GM12875 (cell line): ENCODE measurements around the gene KDELR1.

Experiments
- H3K4me3 ChIP-seq: one replicate; pipeline ENCODE4 v1.5.1; 2011; ENCODE audit warnings: low read depth, low read length, control low read depth
- TF ChIP-seq, protein P1 (sequence below): IDR thresholded peaks from 2 replicates; pipeline ENCODE4 v1.5.1; 2011; ENCODE audit warnings: low read depth, mild to moderate bottlenecking, control low read depth, inconsistent platforms, low read length, moderate library complexity, borderline replicate concordance; ENCODE audit not compliant: insufficient read depth

KDELR1 gene

DNA sequence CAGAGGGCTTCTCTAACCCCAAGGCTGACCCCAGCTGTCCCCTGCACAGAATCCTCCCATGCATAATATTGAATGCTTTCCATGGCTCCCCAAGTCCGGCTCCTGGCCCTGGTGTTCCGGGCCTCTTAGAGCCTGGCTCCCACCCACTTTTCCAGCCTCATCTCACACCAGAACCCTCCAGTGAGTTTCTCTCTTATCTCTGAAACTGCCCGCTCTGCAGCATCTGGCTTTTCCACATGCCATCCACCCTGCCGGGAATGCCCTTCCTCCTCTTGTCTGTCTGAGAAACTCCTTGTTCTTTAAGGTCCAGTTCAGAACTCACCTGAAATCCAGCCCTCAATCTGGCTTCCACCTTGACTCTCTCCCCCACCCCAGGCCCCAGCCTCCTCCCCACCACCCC is 20.4 kb downstream of the KDELR1 start:
- no peak overlapping the region for H3K4me3 ChIP-seq
- TF ChIP-seq, protein P1, sequence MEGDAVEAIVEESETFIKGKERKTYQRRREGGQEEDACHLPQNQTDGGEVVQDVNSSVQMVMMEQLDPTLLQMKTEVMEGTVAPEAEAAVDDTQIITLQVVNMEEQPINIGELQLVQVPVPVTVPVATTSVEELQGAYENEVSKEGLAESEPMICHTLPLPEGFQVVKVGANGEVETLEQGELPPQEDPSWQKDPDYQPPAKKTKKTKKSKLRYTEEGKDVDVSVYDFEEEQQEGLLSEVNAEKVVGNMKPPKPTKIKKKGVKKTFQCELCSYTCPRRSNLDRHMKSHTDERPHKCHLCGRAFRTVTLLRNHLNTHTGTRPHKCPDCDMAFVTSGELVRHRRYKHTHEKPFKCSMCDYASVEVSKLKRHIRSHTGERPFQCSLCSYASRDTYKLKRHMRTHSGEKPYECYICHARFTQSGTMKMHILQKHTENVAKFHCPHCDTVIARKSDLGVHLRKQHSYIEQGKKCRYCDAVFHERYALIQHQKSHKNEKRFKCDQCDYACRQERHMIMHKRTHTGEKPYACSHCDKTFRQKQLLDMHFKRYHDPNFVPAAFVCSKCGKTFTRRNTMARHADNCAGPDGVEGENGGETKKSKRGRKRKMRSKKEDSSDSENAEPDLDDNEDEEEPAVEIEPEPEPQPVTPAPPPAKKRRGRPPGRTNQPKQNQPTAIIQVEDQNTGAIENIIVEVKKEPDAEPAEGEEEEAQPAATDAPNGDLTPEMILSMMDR = no peak

DNA sequence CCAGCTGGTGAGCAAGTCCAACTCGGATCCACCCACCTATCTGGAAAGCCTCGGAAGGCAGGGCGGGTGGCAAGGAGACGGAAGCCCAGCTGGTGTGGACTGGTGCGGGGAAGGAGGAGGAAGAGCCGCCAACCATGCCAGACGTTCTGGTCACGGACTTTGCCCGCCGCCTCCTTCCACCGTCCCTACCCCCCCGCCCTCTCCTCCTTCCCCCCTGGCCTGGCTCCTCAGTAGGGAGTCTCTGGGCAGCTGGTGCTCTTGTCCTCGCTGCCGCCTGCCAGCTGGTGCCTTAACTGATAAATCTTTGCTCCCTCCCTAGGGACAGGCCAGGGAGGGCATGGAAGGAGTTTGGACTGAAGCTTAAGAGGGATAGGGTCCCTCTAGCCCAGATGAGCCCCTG is 22.4 kb downstream of the KDELR1 start:
- TF ChIP-seq, protein P1 = no peak
- no peak overlapping the region for H3K4me3 ChIP-seq

DNA sequence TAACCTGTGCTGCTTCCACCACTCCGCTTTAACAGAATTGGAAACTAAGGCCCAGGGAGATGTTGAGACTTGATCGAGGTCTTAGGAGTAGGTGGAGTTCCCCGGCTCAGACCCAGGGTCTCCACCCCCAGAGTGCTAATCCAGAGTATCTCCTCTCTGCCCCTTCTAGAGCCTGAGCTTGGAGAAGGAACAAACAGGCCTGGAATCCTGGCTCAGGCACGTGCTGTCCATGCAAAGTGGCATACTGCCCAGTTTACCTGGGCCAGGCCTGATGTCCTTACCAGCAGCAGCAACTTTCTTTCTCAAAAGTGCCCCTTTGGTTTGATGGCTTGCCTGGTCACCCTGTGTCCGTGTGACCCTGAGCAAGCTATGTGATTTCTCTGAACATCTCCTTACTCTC is 23.5 kb downstream of the KDELR1 start:
- TF ChIP-seq, protein P1 = no peak
- no peak overlapping the region for H3K4me3 ChIP-seq

DNA sequence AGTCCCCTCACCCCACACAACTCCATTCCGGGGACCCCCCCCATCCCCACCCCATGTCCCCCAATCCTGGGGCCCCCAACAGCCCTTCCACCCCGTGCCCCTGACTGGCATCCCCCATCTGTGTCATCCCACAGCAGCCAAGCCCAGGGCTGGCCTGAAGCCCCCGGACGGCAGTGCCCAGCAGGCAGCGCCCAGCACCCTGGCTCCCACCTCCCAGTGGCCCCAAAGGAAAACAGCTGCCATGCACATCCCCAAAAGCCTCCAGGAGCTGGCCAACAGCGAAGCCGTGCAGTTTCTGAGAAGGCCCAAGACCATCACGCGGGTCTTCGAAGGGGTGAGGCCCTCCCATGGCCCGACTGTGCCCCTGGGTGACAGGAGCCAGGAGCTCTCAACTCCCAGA is 25.7 kb downstream of the KDELR1 start:
- H3K4me3 ChIP-seq = no peak overlapping the region
- TF ChIP-seq, protein P1 = no peak

DNA sequence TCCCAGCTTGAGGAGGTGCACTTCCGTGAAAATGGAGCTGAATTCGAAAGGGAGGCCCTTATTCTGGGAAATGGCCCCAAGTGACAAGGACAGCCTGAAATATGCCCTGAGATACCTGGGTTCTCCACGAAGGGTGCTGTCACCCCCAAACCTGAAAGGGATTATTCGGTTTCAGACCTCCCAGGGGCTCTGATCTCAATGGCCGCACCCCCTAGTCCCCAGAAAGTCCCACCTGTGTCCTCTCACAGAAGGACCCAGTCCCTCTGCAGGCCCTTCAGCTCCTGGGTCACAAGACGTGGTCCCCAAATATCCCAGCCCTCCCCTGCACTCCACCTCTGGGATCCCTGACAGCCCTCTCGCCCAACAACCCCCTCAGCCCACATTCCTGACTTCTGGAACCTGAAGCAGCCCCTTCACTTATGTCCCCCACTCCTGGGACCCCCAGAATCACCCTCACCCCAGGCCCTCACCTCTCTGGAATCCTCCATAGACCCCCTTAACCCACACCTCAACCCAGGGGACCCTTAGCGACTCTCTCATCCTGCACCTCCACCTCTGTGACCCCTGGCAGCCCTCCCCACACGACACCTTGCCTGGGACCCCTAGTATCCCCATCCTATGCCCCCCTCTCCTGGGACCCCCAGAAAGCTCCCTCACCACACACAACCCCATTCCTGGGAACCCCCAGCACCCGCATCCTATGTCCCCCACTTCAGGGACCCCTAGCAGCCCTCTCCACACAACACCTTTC is 26.6 kb downstream of the KDELR1 start:
- H3K4me3 ChIP-seq = peak overlapping the region; percentile 42
- TF ChIP-seq, protein P1 = no peak

DNA sequence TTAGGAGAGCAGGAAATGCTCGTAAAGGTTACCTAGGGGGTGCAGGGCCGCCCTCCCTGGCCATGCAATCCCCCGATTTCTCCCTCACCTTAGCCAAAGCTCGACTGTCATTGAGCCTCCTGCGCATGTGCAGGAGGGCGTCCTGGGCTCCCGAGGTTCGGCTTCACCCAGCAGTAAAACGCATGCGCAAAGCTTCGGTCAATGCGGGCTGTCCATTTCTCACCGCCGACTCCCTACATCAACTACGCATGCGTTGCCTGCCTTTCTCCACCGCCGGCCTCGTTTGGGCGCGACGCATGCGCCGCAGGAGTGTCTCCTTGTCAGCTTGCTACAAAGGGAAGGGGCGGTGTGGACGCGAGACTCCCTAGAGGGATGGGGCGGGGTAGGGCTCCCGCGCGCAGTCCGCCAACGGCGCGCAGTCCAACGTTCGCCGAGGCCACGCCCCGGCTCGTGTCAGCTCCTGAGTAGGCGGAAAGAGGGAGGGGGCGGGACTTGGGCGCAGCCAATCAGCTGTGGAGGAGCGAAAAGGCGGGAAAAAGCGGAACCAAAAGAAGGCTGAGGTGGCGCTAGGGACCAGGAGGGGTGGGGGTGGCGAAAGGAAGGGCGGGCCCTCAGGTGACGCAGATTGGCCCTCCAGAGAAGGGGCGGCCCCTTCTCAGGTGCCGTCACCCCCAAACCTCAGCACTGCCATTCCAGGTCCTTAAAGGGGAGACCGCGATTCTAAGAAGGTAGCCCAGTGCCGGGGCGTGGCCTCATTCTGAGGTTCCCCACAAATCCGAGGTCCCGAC is 27.3 kb downstream of the KDELR1 start, which contains the start of the genes SYNGR4 and TMEM143:
SYNGR4 (plus strand) TSS at position 558 of the 788 bp plus-strand sequence. CDS start 1,476 bp downstream, outside the sequence.
TMEM143 (minus strand) TSS at position 131 of the 788 bp plus-strand sequence; CDS start at position 111, 20 bp downstream.
- H3K4me3 ChIP-seq = peak within 1 kb of the TSS; percentile 65
- TF ChIP-seq, protein P1 = no peak
